GM19438 (cell line): ENCODE data around the gene SSH3.

Experiments
- ATAC-seq: cut with Tn5 transposase; IDR thresholded peaks from one replicate; pipeline ENCODE4 v1.9.1; 2021; ENCODE audit warnings: low read depth; ENCODE audit not compliant: unreplicated experiment

Gene SSH3

GRCh38 chr11:67268081-67268961 is 35.0 kb upstream of the SSH3 start:
- ATAC-seq, result no peak

- ATAC-seq, result no peak
Measured at GRCh38 chr11:67268962-67269268, 34.4 kb upstream of the SSH3 start.

GRCh38 chr11:67269401-67270255 is 33.7 kb upstream of the SSH3 start:
- ATAC-seq, result no peak

- ATAC-seq, result no peak
Measured at GRCh38 chr11:67270256-67271204, 32.8 kb upstream of the SSH3 start.

GRCh38 chr11:67271205-67271540 is 32.2 kb upstream of the SSH3 start:
- ATAC-seq, result no peak

GRCh38 chr11:67271541-67272284 is 31.6 kb upstream of the SSH3 start:
- no peak for ATAC-seq

- no peak for ATAC-seq
Measured at GRCh38 chr11:67272327-67273259, 30.7 kb upstream of the SSH3 start.

- ATAC-seq, result no peak
Measured at GRCh38 chr11:67273260-67273990, 29.9 kb upstream of the SSH3 start.

- no peak for ATAC-seq
Measured at GRCh38 chr11:67274768-67275605, 28.3 kb upstream of the SSH3 start.

- ATAC-seq, result no peak
Measured at GRCh38 chr11:67275606-67276409, 27.5 kb upstream of the SSH3 start.

- peak; percentile 35 for ATAC-seq
Measured at GRCh38 chr11:67276781-67277230, 26.5 kb upstream of the SSH3 start.

- peak; percentile 70 for ATAC-seq
Measured at GRCh38 chr11:67277231-67277961, 25.9 kb upstream of the SSH3 start.

- ATAC-seq, result no peak
Measured at GRCh38 chr11:67278135-67278938, 25.0 kb upstream of the SSH3 start.

GRCh38 chr11:67278939-67279588 is 24.3 kb upstream of the SSH3 start:
- ATAC-seq, result no peak
